ENCODE data around the gene HSPA4. TPM values are rescaled to one million over a fixed set of nuclear protein-coding genes. Genes with fewer than 3 reads are reported as not detected.

HSPA4 gene
- 58.7 TPM for total RNA-seq

GRCh38 chr5:133051542-133052316 is at the start of gene HSPA4:
Gene HSPA4 (plus strand): TSS chr5:133052013. CDS start chr5:133052251, 238 bp downstream.

GRCh38 chr5:133025804-133026663 is 25.8 kb upstream of the HSPA4 start, which contains the start of gene ZCCHC10:
Gene ZCCHC10 (minus strand): TSS chr5:133026549. CDS start chr5:133026537, 12 bp downstream.

Small RNAs within 50 kb of the gene (small RNA-seq; reads per million reads assigned to genes)
- gene AC113410.1 (ENCODE audit: low replicate concordance) (not detected), gene AC113410.3 (ENCODE audit: low replicate concordance) (not detected)

Other genes with a start within 250 kb of the HSPA4 start
- 6.9 TPM for gene SOWAHA, start 238.7 kb upstream of the HSPA4 start, total RNA-seq
- 26.8 TPM for gene SHROOM1, start 221.4 kb upstream of the HSPA4 start, total RNA-seq
- gene GDF9, start 185.5 kb upstream of the HSPA4 start, total RNA-seq = 1.4 TPM
- gene UQCRQ, start 185.4 kb upstream of the HSPA4 start, total RNA-seq = 146 TPM
- 5.3 TPM for gene LEAP2, start 178.3 kb upstream of the HSPA4 start, total RNA-seq
- 66.2 TPM for gene AFF4, start 88.4 kb upstream of the HSPA4 start, total RNA-seq
- gene ZCCHC10, start 25.5 kb upstream of the HSPA4 start, total RNA-seq = 10.6 TPM